HL-60/S4 treated with phorbol 12-myristate 13-acetate at 8.2 ng/mL for 4 days and 3 days (cell line): ENCODE results near the gene GRID1.

Experiments used
- in situ Hi-C: fragments of 300-500 bp; cut with MboI; formaldehyde crosslinking; loops from 2 replicates; pipeline ENCODE4 v1.15.0; 2022; ENCODE audit warnings: low sequenced_read_pairs

GRID1 gene

GRCh38 chr10:86366033-86366901 lies at the start of gene GRID1:
Gene GRID1, minus strand, starts transcription at chr10:86366795.
- in situ Hi-C loops: loop anchor here (25.0 kb wide), 1 partner anchor 179 kb away; no protein-coding TSS in a partner anchor

- in situ Hi-C loops: no loop called here
Measured at GRCh38 chr10:86415583-86415982, 49.0 kb upstream of the GRID1 start.

- in situ Hi-C loops: no loop called here
Measured at GRCh38 chr10:86415116-86415515, 48.5 kb upstream of the GRID1 start.

- in situ Hi-C loops: no loop called here
Measured at GRCh38 chr10:86413046-86413728, 46.6 kb upstream of the GRID1 start.

- in situ Hi-C loops: no loop called here
Measured at GRCh38 chr10:86411852-86412560, 45.4 kb upstream of the GRID1 start.

GRCh38 chr10:86411281-86411841 lies 44.8 kb upstream of the GRID1 start:
- in situ Hi-C loops: no loop called here

GRCh38 chr10:86410542-86411124 lies 44.0 kb upstream of the GRID1 start:
- in situ Hi-C loops: no loop called here

GRCh38 chr10:86409183-86409582 lies 42.6 kb upstream of the GRID1 start:
- in situ Hi-C loops: no loop called here

- in situ Hi-C loops: no loop called here
Measured at GRCh38 chr10:86403183-86403797, 36.7 kb upstream of the GRID1 start.

GRCh38 chr10:86402283-86402941 lies 35.8 kb upstream of the GRID1 start:
- in situ Hi-C loops: no loop called here

GRCh38 chr10:86401588-86402282 lies 35.1 kb upstream of the GRID1 start:
- in situ Hi-C loops: no loop called here

GRCh38 chr10:86400705-86401587 lies 34.4 kb upstream of the GRID1 start:
- in situ Hi-C loops: no loop called here

- in situ Hi-C loops: loop anchor here (10.0 kb wide), 1 partner anchor 185 kb away; no protein-coding TSS in a partner anchor
Measured at GRCh38 chr10:86399879-86400704, 33.5 kb upstream of the GRID1 start.

GRCh38 chr10:86399514-86399878 lies 32.9 kb upstream of the GRID1 start:
- in situ Hi-C loops: loop anchor here (10.0 kb wide), 1 partner anchor 185 kb away; no protein-coding TSS in a partner anchor

GRCh38 chr10:86397120-86397519 lies 30.5 kb upstream of the GRID1 start:
- in situ Hi-C loops: loop anchor here (10.0 kb wide), 1 partner anchor 188 kb away; no protein-coding TSS in a partner anchor

- in situ Hi-C loops: loop anchor here (10.0 kb wide), 1 partner anchor 191 kb away; no protein-coding TSS in a partner anchor
Measured at GRCh38 chr10:86393862-86394455, 27.4 kb upstream of the GRID1 start.

GRCh38 chr10:86393362-86393761 lies 26.8 kb upstream of the GRID1 start:
- in situ Hi-C loops: loop anchor here (10.0 kb wide), 1 partner anchor 191 kb away; no protein-coding TSS in a partner anchor
